Stimulated activated CD4-positive, alpha-beta T cell treated with anti-CD3 and anti-CD28 coated beads, Interleukin-12 subunit alpha, Interleukin-12 subunit beta, amount 100 ng/mL, for 4 hours (primary cell): Measurements from ENCODE around the gene SVEP1.
"Not testable (repeated sequence)": the region's sequence is repeated elsewhere in the genome, so short reads cannot be mapped to it uniquely, and the experiment has no call there.

Source experiments
- DNase-seq: peaks from one replicate; pipeline ENCODE4 v3.0.0-alpha.2; 2020

Gene SVEP1

GRCh38 chr9:110579034-110579861 lies at the start of gene SVEP1:
Gene SVEP1, minus strand, starts transcription at chr9:110579741. Its CDS starts 198 bp downstream, at chr9:110579543.
- no peak for DNase-seq

- no peak for DNase-seq
Measured at GRCh38 chr9:110626101-110626829, 46.7 kb upstream of the SVEP1 start.

GRCh38 chr9:110623462-110624025 lies 44.0 kb upstream of the SVEP1 start:
- DNase-seq: no peak

GRCh38 chr9:110622368-110622767 lies 42.8 kb upstream of the SVEP1 start:
- DNase-seq: no peak

GRCh38 chr9:110620726-110621125 lies 41.2 kb upstream of the SVEP1 start:
- DNase-seq: no peak

- DNase-seq: no peak
Measured at GRCh38 chr9:110619831-110620230, 40.3 kb upstream of the SVEP1 start.

DNA sequence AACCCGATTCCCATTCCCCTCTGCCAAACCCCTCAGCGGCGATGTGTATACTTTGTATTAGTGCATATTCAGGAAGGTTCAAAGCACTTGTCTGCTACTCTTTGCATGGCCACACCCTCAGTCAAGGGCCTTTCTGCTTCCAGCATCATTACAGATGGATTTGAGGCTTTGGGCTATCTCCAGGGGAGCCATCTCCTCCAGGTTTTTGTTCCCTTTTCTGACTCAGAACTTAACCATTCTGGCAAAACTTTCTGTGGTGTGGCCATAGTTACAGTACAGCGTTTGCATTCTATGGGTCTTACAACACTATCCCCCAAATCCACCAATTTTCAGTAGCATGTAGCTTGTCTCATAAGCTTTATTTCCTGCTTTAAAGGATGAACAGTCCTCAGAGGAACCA lies 36.0 kb upstream of the SVEP1 start:
- DNase-seq: no peak

- not testable (repeated sequence) for DNase-seq
Measured at GRCh38 chr9:110614576-110614975, 35.0 kb upstream of the SVEP1 start.

- DNase-seq: no peak
Measured at GRCh38 chr9:110606179-110606790, 26.7 kb upstream of the SVEP1 start.

- DNase-seq: no peak
Measured at GRCh38 chr9:110605565-110605964, 26.0 kb upstream of the SVEP1 start.

GRCh38 chr9:110604171-110604601 lies 24.6 kb upstream of the SVEP1 start:
- no peak for DNase-seq

DNA sequence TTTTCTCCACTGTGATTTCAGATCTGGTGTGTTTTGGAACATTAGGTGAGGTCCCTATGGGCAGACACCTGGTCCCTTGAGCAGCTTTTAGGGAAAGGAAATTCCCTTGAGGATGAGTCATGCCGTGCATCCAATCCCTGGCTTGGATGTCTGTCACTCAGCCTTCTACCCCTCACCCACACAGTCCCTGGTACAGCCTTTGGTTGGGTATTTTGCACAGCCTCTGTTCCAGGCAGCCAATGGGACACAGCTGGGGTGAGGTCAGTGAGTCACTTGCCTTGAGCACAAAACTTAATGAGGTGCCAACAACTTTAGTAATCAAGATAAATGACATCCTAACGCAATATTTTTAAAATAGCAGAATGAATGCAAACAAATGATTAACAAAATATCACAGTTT lies 22.7 kb upstream of the SVEP1 start:
- no peak for DNase-seq

- no peak for DNase-seq
Measured at GRCh38 chr9:110601098-110601497, 21.6 kb upstream of the SVEP1 start.

- no peak for DNase-seq
Measured at GRCh38 chr9:110599468-110599867, 19.9 kb upstream of the SVEP1 start.

GRCh38 chr9:110592044-110592830 lies 12.7 kb upstream of the SVEP1 start:
- no peak for DNase-seq

GRCh38 chr9:110591526-110591925 lies 12.0 kb upstream of the SVEP1 start:
- no peak for DNase-seq

- no peak for DNase-seq
Measured at GRCh38 chr9:110590816-110591215, 11.3 kb upstream of the SVEP1 start.

- no peak for DNase-seq
Measured at GRCh38 chr9:110588296-110588695, 8.8 kb upstream of the SVEP1 start.

GRCh38 chr9:110583237-110583636 lies 3.7 kb upstream of the SVEP1 start:
- no peak for DNase-seq

- DNase-seq: no peak
Measured at GRCh38 chr9:110582156-110582555, 2.6 kb upstream of the SVEP1 start.

DNA sequence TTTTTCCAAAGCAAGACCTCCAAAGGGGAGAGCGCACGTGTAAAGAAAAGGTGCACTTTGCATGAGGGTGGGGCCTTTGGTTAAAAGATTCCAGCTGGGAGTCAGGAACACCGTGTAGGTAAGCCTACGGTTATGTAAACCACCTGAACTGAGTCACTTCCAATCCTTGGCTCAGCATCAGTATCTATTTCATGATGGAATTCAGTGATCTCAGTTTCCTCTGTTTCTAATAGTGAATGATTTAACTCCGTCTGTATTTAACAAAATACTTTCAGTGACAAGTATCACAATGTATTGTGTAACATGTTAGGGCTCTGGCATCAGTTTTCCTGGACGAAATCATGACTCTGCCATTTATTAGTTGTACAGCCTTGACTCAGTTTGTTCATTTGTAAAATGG lies 1.3 kb upstream of the SVEP1 start:
- no peak for DNase-seq

- no peak for DNase-seq
Measured at GRCh38 chr9:110579862-110580219, 300 bp upstream of the SVEP1 start.

DNA sequence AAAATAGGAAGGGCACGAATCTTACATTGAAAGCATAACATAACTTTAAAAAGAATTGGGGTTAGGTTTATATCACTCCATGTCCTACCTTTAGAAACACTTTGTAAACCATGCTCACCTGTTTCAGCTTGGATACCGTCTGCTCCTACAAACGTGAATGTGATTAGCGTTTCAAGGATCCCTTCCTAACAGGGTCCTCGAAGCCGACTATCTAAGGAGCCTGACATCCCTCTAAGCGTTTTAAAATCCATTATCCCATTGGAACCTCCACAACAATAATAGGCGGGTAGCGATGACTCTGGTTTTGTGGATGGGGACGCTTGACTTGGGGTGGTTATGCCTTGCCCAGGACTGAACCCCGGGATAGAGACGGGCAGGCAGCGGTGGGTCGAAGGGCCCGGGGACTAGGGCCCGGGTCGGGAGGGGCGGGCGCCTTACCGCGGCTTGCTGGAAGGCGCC lies 937 bp downstream of the SVEP1 start:
- no peak for DNase-seq
